K562 (cell line): ENCODE measurements around the gene RBBP5. TPM values are rescaled to one million over a fixed set of nuclear protein-coding genes. Genes with fewer than 3 reads are reported as not detected.

Source experiments
- ATF7 ChIP-seq: fragments of 450-650 bp; IDR thresholded peaks from 2 replicates; pipeline ENCODE4 v1.7.1; 2014; ENCODE audit warnings: mild to moderate bottlenecking, moderate library complexity
- CBX1 ChIP-seq: sonication (generic); IDR thresholded peaks from 2 replicates; pipeline ENCODE4 v1.6.1; 2016; ENCODE audit warnings: antibody characterized with exemption, low read depth, mild to moderate bottlenecking
- ID3 ChIP-seq, 2 experiments: fragments of 250-450 bp in 1 of 2; fragments of 450-650 bp in 1 of 2; sonication (Bioruptor Pico) in 1 of 2; IDR thresholded peaks; 2 replicates each; pipeline versions ENCODE4 v1.6.1 to v1.8.0; 2016 to 2021; ENCODE audit warnings: mild to moderate bottlenecking in 2 of 2, moderate library complexity in 2 of 2, missing compliant biosample characterization in 1 of 2, missing genetic modification characterization in 1 of 2
- PML ChIP-seq: IDR thresholded peaks from 2 replicates; pipeline ENCODE4 v1.6.1; 2012; ENCODE audit warnings: low read length, inconsistent platforms
- RBM14 ChIP-seq: fragments of 200-400 bp; formaldehyde crosslinking; IDR thresholded peaks from 2 replicates; pipeline ENCODE4 v1.6.1; 2018; ENCODE audit warnings: low read depth, mild to moderate bottlenecking, low read length, moderate library complexity, borderline replicate concordance; ENCODE audit not compliant: insufficient read depth
- TSC22D4 ChIP-seq: fragments of 450-650 bp; IDR thresholded peaks from 2 replicates; pipeline ENCODE4 v1.6.1; 2016; ENCODE audit warnings: missing genetic modification characterization, missing biosample characterization, control low read depth
- ZBTB11 ChIP-seq, 3 experiments: fragments of 200-800 bp in 1 of 3; fragments of 250-450 bp in 1 of 3; fragments of 450-650 bp in 1 of 3; sonication (Bioruptor Pico) in 1 of 3; sonication (Bioruptor generic) in 1 of 3; formaldehyde crosslinking in 1 of 3; IDR thresholded peaks; 2 replicates each; pipeline versions ENCODE4 v1.6.1 to v1.8.0; 2016 to 2022; ENCODE audit warnings: mild to moderate bottlenecking in 2 of 3, missing genetic modification characterization in 2 of 3, missing compliant biosample characterization in 1 of 3, moderate library complexity in 1 of 3
- ZBTB8A ChIP-seq: fragments of 450-650 bp; IDR thresholded peaks from 2 replicates; pipeline ENCODE4 v1.6.1; 2018; ENCODE audit warnings: mild to moderate bottlenecking, moderate library complexity; ENCODE audit not compliant: partially characterized antibody
- ZKSCAN8 ChIP-seq: fragments of 200-800 bp; sonication (Bioruptor generic); IDR thresholded peaks from 2 replicates; pipeline ENCODE4 v1.6.1; 2016; ENCODE audit warnings: missing genetic modification characterization, missing compliant biosample characterization
- ZNF696 ChIP-seq: fragments of 250-450 bp; sonication (Bioruptor Pico); conservative IDR thresholded peaks from 2 replicates; pipeline ENCODE4 v1.4.0; 2020; ENCODE audit warnings: mild to moderate bottlenecking, moderate library complexity
- polyA plus RNA-seq, 8 experiments: library from polyadenylated mRNA; depleted of rRNA in 4 of 8; stranded (reverse) in 5 of 8; unstranded in 3 of 8; fragments of >200 nt; fragmentation: Nextera tagmentation in 2 of 8; fragmentation: Illumina TruSeq in 1 of 8; extraction: Ambion mirVana in 2 of 8; extraction: Trizol in 1 of 8; gene quantifications; 2 replicates each; pipeline versions ENCODE4 v1.2.1 to v1.2.3, GENCODE V29; 2011 to 2014; ENCODE audit warnings: inconsistent platforms in 1 of 8, missing spikeins in 1 of 8
- total RNA-seq, 7 experiments: library from RNA; depleted of rRNA in 6 of 7; stranded (reverse); fragments of >200 nt in 6 of 7; fragmentation: Illumina TruSeq in 2 of 7; extraction: Trizol in 2 of 7; gene quantifications; 2 replicates each; pipeline versions ENCODE4 v1.2.1 to v1.2.3, GENCODE V29; 2011 to 2021; ENCODE audit warnings: low replicate concordance in 1 of 7
- TF ChIP-seq, protein P1 (sequence below), 2 experiments: fragments of 150-350 bp in 1 of 2; IDR thresholded peaks; 2 replicates each; pipeline ENCODE4 v1.6.1; 2012 to 2016; ENCODE audit warnings: low read depth in 2 of 2, low read length in 2 of 2, mild to moderate bottlenecking in 1 of 2, moderate library complexity in 1 of 2
- TF ChIP-seq, protein P2 (sequence below), 2 experiments: fragments of 450-650 bp in 1 of 2; IDR thresholded peaks; 2 replicates each; pipeline ENCODE4 v1.6.1; 2011 to 2017; ENCODE audit warnings: low read depth in 2 of 2, antibody characterized with exemption in 1 of 2, borderline replicate concordance in 1 of 2, low read length in 1 of 2, mild to moderate bottlenecking in 1 of 2, mixed read lengths in 1 of 2; ENCODE audit not compliant: control insufficient read depth in 1 of 2

The RBBP5 gene
- total and polyA plus RNA-seq, 9 of the 15 experiments (the other 6 are each of a cell fraction or from before 2014, with no cell fraction given): 17.2 to 37.4 (median 28.4) TPM

GRCh38 chr1:205122489-205122882 is 708 bp upstream of the RBBP5 start (continued):
- 0 out of 2 replicates have a peak, but pooled peaks have one; percentile 35 for TF ChIP-seq ATF7
- no peak for TF ChIP-seq ZBTB8A
- no peak for TF ChIP-seq RBM14
- TF ChIP-seq CBX1: no peak
- TF ChIP-seq, protein P1, sequence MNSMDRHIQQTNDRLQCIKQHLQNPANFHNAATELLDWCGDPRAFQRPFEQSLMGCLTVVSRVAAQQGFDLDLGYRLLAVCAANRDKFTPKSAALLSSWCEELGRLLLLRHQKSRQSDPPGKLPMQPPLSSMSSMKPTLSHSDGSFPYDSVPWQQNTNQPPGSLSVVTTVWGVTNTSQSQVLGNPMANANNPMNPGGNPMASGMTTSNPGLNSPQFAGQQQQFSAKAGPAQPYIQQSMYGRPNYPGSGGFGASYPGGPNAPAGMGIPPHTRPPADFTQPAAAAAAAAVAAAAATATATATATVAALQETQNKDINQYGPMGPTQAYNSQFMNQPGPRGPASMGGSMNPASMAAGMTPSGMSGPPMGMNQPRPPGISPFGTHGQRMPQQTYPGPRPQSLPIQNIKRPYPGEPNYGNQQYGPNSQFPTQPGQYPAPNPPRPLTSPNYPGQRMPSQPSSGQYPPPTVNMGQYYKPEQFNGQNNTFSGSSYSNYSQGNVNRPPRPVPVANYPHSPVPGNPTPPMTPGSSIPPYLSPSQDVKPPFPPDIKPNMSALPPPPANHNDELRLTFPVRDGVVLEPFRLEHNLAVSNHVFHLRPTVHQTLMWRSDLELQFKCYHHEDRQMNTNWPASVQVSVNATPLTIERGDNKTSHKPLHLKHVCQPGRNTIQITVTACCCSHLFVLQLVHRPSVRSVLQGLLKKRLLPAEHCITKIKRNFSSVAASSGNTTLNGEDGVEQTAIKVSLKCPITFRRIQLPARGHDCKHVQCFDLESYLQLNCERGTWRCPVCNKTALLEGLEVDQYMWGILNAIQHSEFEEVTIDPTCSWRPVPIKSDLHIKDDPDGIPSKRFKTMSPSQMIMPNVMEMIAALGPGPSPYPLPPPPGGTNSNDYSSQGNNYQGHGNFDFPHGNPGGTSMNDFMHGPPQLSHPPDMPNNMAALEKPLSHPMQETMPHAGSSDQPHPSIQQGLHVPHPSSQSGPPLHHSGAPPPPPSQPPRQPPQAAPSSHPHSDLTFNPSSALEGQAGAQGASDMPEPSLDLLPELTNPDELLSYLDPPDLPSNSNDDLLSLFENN (IDR thresholded peaks at IDR 0.05; ENCODE audit: low read depth in 2 of 2, low read length in 2 of 2): no peak
- TF ChIP-seq, protein P2, sequence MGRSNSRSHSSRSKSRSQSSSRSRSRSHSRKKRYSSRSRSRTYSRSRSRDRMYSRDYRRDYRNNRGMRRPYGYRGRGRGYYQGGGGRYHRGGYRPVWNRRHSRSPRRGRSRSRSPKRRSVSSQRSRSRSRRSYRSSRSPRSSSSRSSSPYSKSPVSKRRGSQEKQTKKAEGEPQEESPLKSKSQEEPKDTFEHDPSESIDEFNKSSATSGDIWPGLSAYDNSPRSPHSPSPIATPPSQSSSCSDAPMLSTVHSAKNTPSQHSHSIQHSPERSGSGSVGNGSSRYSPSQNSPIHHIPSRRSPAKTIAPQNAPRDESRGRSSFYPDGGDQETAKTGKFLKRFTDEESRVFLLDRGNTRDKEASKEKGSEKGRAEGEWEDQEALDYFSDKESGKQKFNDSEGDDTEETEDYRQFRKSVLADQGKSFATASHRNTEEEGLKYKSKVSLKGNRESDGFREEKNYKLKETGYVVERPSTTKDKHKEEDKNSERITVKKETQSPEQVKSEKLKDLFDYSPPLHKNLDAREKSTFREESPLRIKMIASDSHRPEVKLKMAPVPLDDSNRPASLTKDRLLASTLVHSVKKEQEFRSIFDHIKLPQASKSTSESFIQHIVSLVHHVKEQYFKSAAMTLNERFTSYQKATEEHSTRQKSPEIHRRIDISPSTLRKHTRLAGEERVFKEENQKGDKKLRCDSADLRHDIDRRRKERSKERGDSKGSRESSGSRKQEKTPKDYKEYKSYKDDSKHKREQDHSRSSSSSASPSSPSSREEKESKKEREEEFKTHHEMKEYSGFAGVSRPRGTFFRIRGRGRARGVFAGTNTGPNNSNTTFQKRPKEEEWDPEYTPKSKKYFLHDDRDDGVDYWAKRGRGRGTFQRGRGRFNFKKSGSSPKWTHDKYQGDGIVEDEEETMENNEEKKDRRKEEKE (IDR thresholded peaks at IDR 0.05; ENCODE audit: borderline replicate concordance in 1 of 2, control insufficient read depth in 1 of 2, low read depth in 2 of 2, low read length in 1 of 2): no peak
- peak in 1 of 3 experiments; percentile 97; a peak in 2 of 6 replicates for TF ChIP-seq ZBTB11 (CRISPR knock-in tag; IDR thresholded peaks at IDR 0.05)
- peak; percentile 17; the same call in 1 of the 2 replicates for TF ChIP-seq PML
- no peak for TF ChIP-seq TSC22D4
- TF ChIP-seq ZNF696 (CRISPR knock-in tag): no peak
- no peak for TF ChIP-seq ID3 (CRISPR knock-in tag; IDR thresholded peaks at IDR 0.05)
- 0 out of 2 replicates have a peak, but pooled peaks have one; percentile 21 for TF ChIP-seq ID3 (tag; IDR thresholded peaks at IDR 0.05)
- peak; percentile 60; the same call in 1 of the 2 replicates for TF ChIP-seq ZKSCAN8 (CRISPR knock-in tag)
